HepG2 (cell line): ENCODE measurements around the gene JOSD1. TPM values are rescaled to one million over a fixed set of nuclear protein-coding genes. Genes with fewer than 3 reads are reported as not detected.

Experiments used
- BRCA1 ChIP-seq: sonication (generic); formaldehyde crosslinking; IDR thresholded peaks from 2 replicates; pipeline ENCODE4 v1.4.0; 2020; ENCODE audit warnings: missing genetic modification reagents
- CEBPG ChIP-seq: IDR thresholded peaks from 2 replicates; pipeline ENCODE4 v1.6.1; 2016
- HNF4A ChIP-seq: sonication (generic); formaldehyde crosslinking; IDR thresholded peaks from 2 replicates; pipeline ENCODE4 v1.4.0; 2020; ENCODE audit warnings: missing genetic modification reagents
- MEIS1 ChIP-seq: sonication (generic); formaldehyde crosslinking; IDR thresholded peaks from 2 replicates; pipeline ENCODE4 v1.9.0; 2021; ENCODE audit warnings: mild to moderate bottlenecking, missing genetic modification reagents, moderate library complexity, borderline replicate concordance
- TEAD2 ChIP-seq: sonication (generic); formaldehyde crosslinking; IDR thresholded peaks from 2 replicates; pipeline ENCODE4 v1.9.0; 2021; ENCODE audit warnings: missing genetic modification reagents
- ZC3H13 ChIP-seq: sonication (generic); formaldehyde crosslinking; IDR thresholded peaks from 2 replicates; pipeline ENCODE4 v1.8.1; 2023; ENCODE audit warnings: mild to moderate bottlenecking, missing genetic modification reagents, moderate library complexity
- ZNF160 ChIP-seq: sonication (generic); formaldehyde crosslinking; IDR thresholded peaks from 2 replicates; pipeline ENCODE4 v1.8.0; 2022; ENCODE audit warnings: mild to moderate bottlenecking, inconsistent platforms, missing genetic modification reagents
- ZNF350 ChIP-seq: sonication (generic); formaldehyde crosslinking; IDR thresholded peaks from 2 replicates; pipeline ENCODE4 v1.4.0; 2020; ENCODE audit warnings: mild to moderate bottlenecking, low read depth, missing genetic modification reagents, borderline replicate concordance
- ZNF383 ChIP-seq: sonication (generic); formaldehyde crosslinking; IDR thresholded peaks from 2 replicates; pipeline ENCODE4 v1.4.0; 2020; ENCODE audit warnings: missing genetic modification reagents, mild to moderate bottlenecking, borderline replicate concordance
- ZNF670 ChIP-seq: sonication (generic); formaldehyde crosslinking; IDR thresholded peaks from 2 replicates; pipeline ENCODE4 v1.8.0; 2022; ENCODE audit warnings: mild to moderate bottlenecking, missing genetic modification reagents, borderline replicate concordance
- ZNF775 ChIP-seq: sonication (generic); formaldehyde crosslinking; IDR thresholded peaks from 2 replicates; pipeline ENCODE4 v1.4.0; 2020; ENCODE audit warnings: missing genetic modification reagents, mild to moderate bottlenecking, moderate library complexity, borderline replicate concordance
- ZNF776 ChIP-seq: sonication (generic); formaldehyde crosslinking; IDR thresholded peaks from 2 replicates; pipeline ENCODE4 v1.4.0; 2020; ENCODE audit warnings: mild to moderate bottlenecking, missing genetic modification reagents
- polyA plus RNA-seq, 8 experiments: library from polyadenylated mRNA; depleted of rRNA in 3 of 8; stranded (reverse) in 7 of 8; unstranded in 1 of 8; fragments of >200 nt; fragmentation: Illumina TruSeq in 4 of 8; extraction: Trizol in 4 of 8; gene quantifications; 2 replicates each; pipeline versions ENCODE4 v1.2.1 to v1.2.3, GENCODE V29; 2011 to 2016; ENCODE audit warnings: low read depth in 4 of 8, missing spikeins in 1 of 8, mixed read lengths in 1 of 8; ENCODE audit not compliant: insufficient read depth in 1 of 8
- total RNA-seq, 5 experiments: library from RNA; depleted of rRNA; stranded (reverse); fragments of >200 nt; fragmentation: Illumina TruSeq; extraction: Trizol; gene quantifications; 2 replicates each; pipeline ENCODE4 v1.2.3, GENCODE V29; 2016; ENCODE audit warnings: low read depth in 1 of 5
- TF ChIP-seq, protein P1 (sequence below): sonication (generic); formaldehyde crosslinking; IDR thresholded peaks from 2 replicates; pipeline ENCODE4 v1.5.0; 2020; ENCODE audit warnings: mild to moderate bottlenecking, missing genetic modification reagents, borderline replicate concordance
- TF ChIP-seq, protein P2 (sequence below): sonication (generic); formaldehyde crosslinking; IDR thresholded peaks from 2 replicates; pipeline ENCODE4 v1.4.0; 2020; ENCODE audit warnings: missing genetic modification reagents
- TF ChIP-seq, protein P3 (sequence below): sonication (generic); formaldehyde crosslinking; IDR thresholded peaks from 2 replicates; pipeline ENCODE4 v1.5.0; 2020; ENCODE audit warnings: missing genetic modification reagents
- TF ChIP-seq, protein P4 (sequence below): IDR thresholded peaks from 2 replicates; pipeline ENCODE4 v1.6.1; 2016; ENCODE audit warnings: control low read depth

Gene JOSD1
- total and polyA plus RNA-seq, 2 of the 13 experiments (the other 11 are each of a cell fraction or from before 2014, with no cell fraction given): 31.7 to 38.4 TPM

DNA sequence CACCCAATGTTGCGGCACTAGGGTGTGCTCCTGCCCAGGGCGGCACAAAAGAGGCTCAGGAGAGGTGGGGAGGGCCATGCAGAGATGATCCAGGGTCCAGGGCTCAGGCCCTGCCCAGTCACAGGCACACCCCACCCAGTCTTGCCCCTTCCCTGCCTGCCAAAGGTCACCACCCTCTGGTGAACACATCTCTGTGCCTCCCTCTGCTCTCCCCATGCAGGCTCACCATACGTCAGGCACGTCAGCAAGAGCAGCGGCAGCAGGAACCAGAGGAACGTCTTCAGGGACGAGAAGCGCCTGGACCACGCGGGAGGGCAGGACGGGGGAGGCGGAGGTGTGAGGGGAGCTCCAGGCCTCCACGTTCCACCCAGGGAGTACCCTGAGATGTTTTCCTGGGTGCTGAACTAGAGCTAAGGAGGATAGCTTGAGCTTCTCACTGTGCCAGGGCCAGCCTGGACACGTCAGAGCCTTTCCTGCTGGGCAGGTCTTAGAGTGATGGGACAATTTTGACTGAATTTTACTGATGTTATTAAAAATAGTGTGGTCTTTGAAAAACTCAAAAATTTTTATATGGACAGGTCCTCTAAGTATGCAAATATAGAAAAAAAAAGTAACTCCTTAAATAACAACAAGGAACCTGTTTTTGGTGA lies 47.9 kb upstream of the JOSD1 start (continued):
- TF ChIP-seq, protein P1, sequence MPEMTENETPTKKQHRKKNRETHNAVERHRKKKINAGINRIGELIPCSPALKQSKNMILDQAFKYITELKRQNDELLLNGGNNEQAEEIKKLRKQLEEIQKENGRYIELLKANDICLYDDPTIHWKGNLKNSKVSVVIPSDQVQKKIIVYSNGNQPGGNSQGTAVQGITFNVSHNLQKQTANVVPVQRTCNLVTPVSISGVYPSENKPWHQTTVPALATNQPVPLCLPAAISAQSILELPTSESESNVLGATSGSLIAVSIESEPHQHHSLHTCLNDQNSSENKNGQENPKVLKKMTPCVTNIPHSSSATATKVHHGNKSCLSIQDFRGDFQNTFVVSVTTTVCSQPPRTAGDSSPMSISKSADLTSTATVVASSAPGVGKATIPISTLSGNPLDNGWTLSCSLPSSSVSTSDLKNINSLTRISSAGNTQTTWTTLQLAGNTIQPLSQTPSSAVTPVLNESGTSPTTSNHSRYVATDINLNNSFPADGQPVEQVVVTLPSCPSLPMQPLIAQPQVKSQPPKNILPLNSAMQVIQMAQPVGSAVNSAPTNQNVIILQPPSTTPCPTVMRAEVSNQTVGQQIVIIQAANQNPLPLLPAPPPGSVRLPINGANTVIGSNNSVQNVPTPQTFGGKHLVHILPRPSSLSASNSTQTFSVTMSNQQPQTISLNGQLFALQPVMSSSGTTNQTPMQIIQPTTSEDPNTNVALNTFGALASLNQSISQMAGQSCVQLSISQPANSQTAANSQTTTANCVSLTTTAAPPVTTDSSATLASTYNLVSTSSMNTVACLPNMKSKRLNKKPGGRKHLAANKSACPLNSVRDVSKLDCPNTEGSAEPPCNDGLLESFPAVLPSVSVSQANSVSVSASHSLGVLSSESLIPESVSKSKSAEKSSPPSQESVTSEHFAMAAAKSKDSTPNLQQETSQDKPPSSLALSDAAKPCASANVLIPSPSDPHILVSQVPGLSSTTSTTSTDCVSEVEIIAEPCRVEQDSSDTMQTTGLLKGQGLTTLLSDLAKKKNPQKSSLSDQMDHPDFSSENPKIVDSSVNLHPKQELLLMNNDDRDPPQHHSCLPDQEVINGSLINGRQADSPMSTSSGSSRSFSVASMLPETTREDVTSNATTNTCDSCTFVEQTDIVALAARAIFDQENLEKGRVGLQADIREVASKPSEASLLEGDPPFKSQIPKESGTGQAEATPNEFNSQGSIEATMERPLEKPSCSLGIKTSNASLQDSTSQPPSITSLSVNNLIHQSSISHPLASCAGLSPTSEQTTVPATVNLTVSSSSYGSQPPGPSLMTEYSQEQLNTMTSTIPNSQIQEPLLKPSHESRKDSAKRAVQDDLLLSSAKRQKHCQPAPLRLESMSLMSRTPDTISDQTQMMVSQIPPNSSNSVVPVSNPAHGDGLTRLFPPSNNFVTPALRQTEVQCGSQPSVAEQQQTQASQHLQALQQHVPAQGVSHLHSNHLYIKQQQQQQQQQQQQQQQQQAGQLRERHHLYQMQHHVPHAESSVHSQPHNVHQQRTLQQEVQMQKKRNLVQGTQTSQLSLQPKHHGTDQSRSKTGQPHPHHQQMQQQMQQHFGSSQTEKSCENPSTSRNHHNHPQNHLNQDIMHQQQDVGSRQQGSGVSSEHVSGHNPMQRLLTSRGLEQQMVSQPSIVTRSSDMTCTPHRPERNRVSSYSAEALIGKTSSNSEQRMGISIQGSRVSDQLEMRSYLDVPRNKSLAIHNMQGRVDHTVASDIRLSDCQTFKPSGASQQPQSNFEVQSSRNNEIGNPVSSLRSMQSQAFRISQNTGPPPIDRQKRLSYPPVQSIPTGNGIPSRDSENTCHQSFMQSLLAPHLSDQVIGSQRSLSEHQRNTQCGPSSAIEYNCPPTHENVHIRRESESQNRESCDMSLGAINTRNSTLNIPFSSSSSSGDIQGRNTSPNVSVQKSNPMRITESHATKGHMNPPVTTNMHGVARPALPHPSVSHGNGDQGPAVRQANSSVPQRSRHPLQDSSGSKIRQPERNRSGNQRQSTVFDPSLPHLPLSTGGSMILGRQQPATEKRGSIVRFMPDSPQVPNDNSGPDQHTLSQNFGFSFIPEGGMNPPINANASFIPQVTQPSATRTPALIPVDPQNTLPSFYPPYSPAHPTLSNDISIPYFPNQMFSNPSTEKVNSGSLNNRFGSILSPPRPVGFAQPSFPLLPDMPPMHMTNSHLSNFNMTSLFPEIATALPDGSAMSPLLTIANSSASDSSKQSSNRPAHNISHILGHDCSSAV (CRISPR knock-in tag): no peak
- TF ChIP-seq MEIS1 (no peak), TEAD2 (no peak), ZC3H13 (no peak), ZNF350 (CRISPR knock-in tag) (no peak), ZNF776 (CRISPR knock-in tag) (no peak), ZNF160 (no peak), CEBPG (CRISPR knock-in tag) (no peak), ZNF670 (no peak), ZNF775 (CRISPR knock-in tag) (no peak), ZNF383 (no peak), BRCA1 (CRISPR knock-in tag) (no peak), HNF4A (CRISPR knock-in tag) (peak; percentile 61)
- TF ChIP-seq, protein P2, sequence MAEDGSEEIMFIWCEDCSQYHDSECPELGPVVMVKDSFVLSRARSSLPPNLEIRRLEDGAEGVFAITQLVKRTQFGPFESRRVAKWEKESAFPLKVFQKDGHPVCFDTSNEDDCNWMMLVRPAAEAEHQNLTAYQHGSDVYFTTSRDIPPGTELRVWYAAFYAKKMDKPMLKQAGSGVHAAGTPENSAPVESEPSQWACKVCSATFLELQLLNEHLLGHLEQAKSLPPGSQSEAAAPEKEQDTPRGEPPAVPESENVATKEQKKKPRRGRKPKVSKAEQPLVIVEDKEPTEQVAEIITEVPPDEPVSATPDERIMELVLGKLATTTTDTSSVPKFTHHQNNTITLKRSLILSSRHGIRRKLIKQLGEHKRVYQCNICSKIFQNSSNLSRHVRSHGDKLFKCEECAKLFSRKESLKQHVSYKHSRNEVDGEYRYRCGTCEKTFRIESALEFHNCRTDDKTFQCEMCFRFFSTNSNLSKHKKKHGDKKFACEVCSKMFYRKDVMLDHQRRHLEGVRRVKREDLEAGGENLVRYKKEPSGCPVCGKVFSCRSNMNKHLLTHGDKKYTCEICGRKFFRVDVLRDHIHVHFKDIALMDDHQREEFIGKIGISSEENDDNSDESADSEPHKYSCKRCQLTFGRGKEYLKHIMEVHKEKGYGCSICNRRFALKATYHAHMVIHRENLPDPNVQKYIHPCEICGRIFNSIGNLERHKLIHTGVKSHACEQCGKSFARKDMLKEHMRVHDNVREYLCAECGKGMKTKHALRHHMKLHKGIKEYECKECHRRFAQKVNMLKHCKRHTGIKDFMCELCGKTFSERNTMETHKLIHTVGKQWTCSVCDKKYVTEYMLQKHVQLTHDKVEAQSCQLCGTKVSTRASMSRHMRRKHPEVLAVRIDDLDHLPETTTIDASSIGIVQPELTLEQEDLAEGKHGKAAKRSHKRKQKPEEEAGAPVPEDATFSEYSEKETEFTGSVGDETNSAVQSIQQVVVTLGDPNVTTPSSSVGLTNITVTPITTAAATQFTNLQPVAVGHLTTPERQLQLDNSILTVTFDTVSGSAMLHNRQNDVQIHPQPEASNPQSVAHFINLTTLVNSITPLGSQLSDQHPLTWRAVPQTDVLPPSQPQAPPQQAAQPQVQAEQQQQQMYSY (CRISPR knock-in tag): no peak
- TF ChIP-seq, protein P3, sequence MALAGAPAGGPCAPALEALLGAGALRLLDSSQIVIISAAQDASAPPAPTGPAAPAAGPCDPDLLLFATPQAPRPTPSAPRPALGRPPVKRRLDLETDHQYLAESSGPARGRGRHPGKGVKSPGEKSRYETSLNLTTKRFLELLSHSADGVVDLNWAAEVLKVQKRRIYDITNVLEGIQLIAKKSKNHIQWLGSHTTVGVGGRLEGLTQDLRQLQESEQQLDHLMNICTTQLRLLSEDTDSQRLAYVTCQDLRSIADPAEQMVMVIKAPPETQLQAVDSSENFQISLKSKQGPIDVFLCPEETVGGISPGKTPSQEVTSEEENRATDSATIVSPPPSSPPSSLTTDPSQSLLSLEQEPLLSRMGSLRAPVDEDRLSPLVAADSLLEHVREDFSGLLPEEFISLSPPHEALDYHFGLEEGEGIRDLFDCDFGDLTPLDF (CRISPR knock-in tag): no peak
- TF ChIP-seq, protein P4, sequence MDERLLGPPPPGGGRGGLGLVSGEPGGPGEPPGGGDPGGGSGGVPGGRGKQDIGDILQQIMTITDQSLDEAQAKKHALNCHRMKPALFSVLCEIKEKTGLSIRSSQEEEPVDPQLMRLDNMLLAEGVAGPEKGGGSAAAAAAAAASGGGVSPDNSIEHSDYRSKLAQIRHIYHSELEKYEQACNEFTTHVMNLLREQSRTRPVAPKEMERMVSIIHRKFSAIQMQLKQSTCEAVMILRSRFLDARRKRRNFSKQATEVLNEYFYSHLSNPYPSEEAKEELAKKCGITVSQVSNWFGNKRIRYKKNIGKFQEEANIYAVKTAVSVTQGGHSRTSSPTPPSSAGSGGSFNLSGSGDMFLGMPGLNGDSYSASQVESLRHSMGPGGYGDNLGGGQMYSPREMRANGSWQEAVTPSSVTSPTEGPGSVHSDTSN (CRISPR knock-in tag): no peak
